ENCODE results near the gene CD99. TPM values are rescaled to one million over a fixed set of nuclear protein-coding genes. Genes with fewer than 3 reads are reported as not detected.

The CD99 gene
- total and polyA plus RNA-seq, 2 of the 13 experiments (the other 11 are each of a cell fraction or from before 2014, with no cell fraction given) = 78.8 to 111 TPM

DNA sequence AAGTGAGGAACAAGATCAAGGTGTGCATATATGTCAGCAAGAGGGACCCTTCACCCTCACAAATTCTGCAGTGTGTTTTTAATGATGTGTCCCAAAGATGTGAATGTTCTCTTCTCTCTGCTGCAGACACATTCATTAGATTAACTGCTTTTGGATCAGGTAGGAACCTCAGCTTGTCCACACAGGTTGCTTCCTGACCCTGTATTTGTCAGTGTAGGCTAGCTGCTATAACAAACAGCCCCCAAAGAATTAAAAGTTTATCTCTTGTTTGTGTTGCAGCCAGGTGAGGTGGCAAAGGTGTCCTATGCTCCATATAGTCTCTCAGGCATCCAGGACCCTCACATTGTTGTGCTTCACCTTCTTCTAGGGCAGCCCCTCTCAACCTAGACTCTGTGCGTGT lies 78.5 kb downstream of the CD99 start:
- intact Hi-C loops (cut with micrococcal nuclease; ENCODE audit: unreplicated experiment) = loop anchor here (10.0 kb wide), 1 partner anchor 65 kb away; no protein-coding TSS in a partner anchor
- Histone ChIP-seq H3K4me1 (ENCODE audit: insufficient read depth, low read length) (peaks cover 26% of the 10 kb centered on the region), H2AFZ (ENCODE audit: low read length) (no peak overlapping the region), H3K4me3 (replicated peaks in 1 of 3; ENCODE audit: insufficient read depth in 1 of 3, low read depth in 2 of 3, low read length in 3 of 3) (no peak overlapping the region), H3K27me3 (ENCODE audit: control insufficient read depth in 1 of 2, insufficient read depth in 2 of 2, low read length in 2 of 2) (peaks cover 0 to 4% of the 10 kb centered on the region in 2 experiments; a peak in 1 of 5 replicates), H3K27ac (ENCODE audit: extremely low read length, insufficient read depth, low read length) (no peak overlapping the region), H3K9me3 (ENCODE audit: low read length) (no peaks in the 10 kb centered on the region), H3K79me2 (ENCODE audit: insufficient read depth, low read length) (no peaks in the 10 kb centered on the region), H4K20me1 (ENCODE audit: insufficient read depth, low read length) (no peaks in the 10 kb centered on the region), H3K36me3 (replicated peaks in 1 of 2; ENCODE audit: control insufficient read depth in 1 of 2, insufficient read depth in 2 of 2, low read length in 2 of 2) (no peaks in the 10 kb centered on the region), H3K9ac (ENCODE audit: insufficient read depth, low read depth, low read length) (no peak overlapping the region), H3K4me2 (ENCODE audit: low read depth, low read length) (no peak overlapping the region)
- no TSS peak for BruUV-seq (replicated peaks)
- ChIA-PET CTCF (ENCODE audit: low intra/inter-chr PET ratio, low total read pairs) (no interaction called here), POLR2A (no interaction called here)
- FAIRE-seq (no peak), DNase-seq (ENCODE audit: low spot score) (no peak), ATAC-seq (no peak)
- no peak for TF ChIP-seq THAP7 (CRISPR knock-in tag; IDR thresholded peaks at IDR 0.05)
- TF ChIP-seq ZNF12 (CRISPR knock-in tag; IDR thresholded peaks at IDR 0.05) = peak; percentile 90
- TF ChIP-seq RBAK (CRISPR knock-in tag; IDR thresholded peaks at IDR 0.05) = peak; percentile 50; the same call in 1 of the 2 replicates
- TF ChIP-seq KLF13 (CRISPR knock-in tag; IDR thresholded peaks at IDR 0.05) = no peak
- TF ChIP-seq MTF2 (CRISPR knock-in tag; IDR thresholded peaks at IDR 0.05; ENCODE audit: borderline replicate concordance) = no peak
- TF ChIP-seq ZFX (CRISPR knock-in tag; IDR thresholded peaks at IDR 0.05; ENCODE audit: low read depth) = no peak
- no peak for TF ChIP-seq CC2D1A (CRISPR knock-in tag; IDR thresholded peaks at IDR 0.05)
- no peak for TF ChIP-seq NONO (IDR thresholded peaks at IDR 0.05)
- no peak for TF ChIP-seq NONO (CRISPR knock-in tag; conservative IDR thresholded peaks at IDR 0.05)
- in situ Hi-C loops (cut with HindIII; ENCODE audit: extremely low pct_ligation_motif_present, low pct_unique_long_range_greater_than_20kb) = no loop called here
- WGBS (ENCODE audit: low lambda C conversion rate) = 73% methylated on average over 1 of the region's 1 CpG

Measured in HepG2 (cell line).